GM19025 (cell line): ENCODE results near the gene KIZ.

ENCODE experiments used
- ATAC-seq: cut with Tn5 transposase; IDR thresholded peaks from one replicate; pipeline ENCODE4 v1.9.1; 2021; ENCODE audit warnings: mild to moderate bottlenecking, low read depth, moderate library complexity; ENCODE audit not compliant: unreplicated experiment

Gene KIZ

DNA sequence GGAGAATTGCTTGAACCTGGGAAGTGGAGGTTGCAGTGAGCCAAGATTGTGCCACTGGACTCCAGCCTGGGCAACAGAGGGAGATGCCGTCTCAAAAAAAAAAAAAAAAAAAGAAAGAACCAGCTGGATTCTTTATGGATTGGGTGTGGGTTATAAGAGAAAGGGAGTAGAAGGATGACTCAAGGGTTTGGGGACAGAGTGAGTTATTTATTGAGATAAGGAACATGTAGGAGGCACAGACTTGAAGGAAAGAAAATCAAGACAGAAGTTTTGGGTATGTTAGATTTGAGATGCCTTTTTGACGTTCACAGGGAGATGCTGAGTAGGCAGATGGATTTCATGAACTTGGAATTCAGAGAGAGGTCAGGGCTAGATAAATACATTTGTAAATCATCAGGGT lies 47.6 kb downstream of the KIZ start:
- ATAC-seq = no peak

DNA sequence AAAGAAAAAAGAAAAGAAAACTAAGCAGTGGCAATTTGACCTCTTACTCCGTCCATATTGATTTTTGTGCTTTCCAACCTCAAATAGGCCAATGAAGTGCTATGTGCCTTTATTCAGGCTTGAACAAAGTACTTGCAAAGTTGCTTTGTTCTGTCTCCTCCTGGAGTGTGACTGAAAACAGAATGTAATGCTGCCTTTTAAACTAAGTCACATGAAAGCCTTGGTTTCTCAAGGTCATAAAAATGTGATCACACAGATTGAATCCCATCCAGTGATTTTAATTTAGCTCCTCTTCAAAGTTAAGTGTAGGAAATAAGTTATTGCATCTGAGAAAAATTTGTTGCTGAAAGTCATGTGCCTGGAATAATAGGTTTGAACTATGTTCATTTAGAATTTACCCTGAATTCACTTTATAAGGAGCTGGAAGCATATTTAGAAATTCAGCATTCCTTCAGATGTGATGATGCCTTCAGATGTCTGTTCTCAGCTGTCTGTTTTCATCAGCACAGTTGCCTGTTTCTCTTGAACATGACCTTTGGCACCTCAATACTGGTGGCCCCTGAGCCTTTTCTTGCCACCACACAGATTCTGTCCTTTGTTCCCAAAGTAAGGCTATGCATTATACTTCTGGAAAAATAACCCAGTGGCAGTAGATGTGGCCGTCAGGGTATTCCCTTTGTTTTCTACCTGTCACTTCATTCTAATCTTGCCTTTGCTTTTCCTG lies 48.8 kb downstream of the KIZ start:
- no peak for ATAC-seq

DNA sequence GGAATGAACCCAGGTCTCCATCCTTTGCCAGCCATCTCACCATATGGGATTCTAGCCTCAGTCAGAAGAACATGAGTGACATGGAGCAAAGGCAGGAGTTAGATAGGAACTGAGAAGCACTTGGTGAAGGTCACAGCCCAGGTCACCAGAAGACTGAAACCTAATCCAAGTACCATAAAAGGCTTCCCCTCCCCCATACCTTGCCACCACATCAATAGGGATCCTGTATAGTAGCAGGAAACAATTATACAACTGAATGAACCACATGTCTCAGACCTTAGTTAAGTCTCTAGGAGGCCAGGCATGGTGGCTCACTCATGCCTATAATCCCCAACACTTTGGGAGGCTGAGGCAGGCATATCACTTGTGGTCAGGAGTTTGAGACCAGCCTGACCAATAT lies 49.6 kb downstream of the KIZ start:
- ATAC-seq = no peak

DNA sequence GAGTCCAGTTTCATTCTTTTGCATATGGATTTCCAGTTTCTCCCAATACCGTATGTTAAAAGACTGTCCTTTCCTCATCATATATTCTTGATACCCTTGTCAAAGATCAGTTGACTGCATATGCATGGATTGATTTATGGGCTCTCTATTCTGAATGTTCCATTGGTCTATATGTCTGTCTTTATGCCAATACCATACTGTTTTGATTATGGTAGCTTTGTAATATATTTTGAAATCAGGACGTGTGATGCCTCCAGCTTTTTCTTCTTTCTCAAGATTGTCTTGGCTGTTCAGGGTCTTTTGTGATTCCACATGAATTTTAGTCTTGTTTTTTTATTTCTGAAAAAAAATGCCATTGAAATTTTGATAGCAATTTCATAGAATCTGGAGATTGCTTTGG lies 51.9 kb downstream of the KIZ start:
- ATAC-seq = no peak

DNA sequence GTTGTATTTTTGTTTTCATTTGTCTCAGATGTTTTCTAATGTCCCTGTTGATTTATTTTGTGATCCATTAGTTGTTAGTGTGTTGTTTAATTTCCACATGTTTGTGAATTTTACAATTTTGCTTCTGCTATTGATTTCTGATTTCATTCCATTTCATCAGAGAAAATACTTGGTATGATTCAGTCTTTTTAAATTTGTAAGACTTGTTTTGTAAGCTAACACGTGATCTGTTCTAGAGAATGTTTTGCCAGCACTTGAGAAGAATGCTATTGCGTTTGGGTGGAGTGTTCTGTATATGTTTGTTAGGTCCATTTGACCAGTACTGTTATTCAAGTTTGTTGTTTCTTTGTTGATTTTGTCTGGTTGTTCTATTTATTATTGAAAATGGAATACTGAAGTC lies 53.9 kb downstream of the KIZ start:
- ATAC-seq = no peak

DNA sequence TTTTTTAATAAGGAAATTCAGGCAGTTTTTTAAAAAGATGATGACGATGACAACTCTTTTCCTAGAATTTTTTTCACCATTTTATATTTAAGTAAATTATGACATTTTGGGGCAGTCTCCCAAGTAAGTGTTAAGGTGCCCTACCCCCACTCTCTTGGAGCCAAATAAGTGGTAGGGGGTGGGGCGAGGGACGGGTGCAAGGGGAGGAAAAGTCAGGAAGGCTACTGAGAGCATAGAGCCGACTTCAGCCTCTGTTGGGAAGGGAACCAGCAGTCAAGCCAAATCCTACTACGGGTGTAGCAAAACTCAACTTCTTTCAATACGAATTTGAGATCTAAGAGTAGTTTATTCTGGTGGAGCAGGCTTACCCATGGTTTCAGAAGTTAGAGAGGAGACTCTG lies 54.4 kb downstream of the KIZ start:
- ATAC-seq = no peak

DNA sequence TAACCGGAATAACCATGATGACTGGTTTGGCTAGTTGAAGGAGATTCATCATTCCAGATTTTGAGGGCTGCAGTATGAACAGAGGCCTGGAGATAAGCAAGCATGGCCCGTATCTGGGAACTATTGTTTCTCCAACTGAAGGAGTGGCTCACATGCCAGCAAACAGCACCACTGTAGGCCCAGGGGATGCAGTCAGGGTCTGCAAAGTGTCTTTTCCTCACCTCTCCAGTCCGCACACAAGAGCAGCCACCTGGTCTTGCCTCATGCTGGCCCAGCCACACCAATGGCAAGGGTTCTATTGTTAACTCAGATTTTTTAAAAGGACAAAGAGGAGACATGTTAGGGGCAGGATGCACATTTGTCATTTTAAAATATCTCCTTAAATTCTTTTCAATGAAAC lies 55.1 kb downstream of the KIZ start:
- no peak for ATAC-seq

DNA sequence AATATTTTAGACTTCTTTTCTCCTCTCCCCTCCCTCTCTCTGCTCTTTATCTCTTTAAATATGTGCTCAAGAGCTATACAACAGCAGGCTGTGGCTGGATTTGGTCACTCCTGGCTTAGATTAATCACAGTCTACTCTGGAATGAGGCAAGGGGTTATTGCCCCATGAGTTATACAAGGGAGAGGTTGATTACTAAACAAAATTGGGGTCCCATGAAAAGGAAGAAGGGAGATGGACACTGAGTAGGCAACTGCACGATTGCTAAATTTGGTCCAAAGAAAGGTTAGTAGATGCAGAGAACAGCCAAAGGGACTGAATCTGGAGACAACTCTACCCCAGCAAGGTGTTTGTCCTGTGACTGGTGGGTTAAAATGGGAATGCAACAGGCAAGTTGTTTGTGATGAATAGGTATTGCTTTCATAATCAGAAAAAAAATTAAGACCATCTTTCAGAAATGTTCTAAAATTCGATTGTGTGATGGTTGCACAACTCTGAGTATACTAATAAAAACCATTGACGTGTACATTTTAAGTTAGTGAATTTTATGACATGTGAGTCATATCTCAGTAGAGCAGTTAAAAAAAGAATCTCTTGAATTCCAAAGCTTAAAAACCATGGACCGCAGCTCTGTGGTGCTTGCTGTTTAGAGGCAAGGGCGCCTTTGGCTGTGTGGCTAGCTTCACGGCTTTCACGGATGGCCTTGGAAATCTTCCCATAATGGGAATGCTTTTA lies 57.1 kb downstream of the KIZ start:
- no peak for ATAC-seq

DNA sequence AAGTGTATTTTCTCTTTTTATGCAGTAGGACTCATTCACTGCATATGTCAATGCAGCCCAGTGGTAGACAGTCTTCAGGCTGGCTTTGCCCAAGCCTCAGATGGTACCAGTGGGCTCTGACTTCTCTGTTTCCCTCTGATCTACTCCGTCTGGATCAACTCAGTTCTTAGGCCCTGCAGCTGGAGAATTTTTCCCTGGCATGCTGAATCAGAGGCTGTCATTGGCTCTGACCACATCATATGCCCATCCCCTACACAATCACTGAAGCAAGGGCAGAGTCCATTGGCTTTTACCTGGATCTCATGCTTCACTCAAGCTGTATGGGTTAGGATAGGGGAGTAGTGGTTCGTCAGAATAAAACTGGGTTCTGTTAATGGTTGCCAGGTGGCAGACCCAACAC lies 57.8 kb downstream of the KIZ start:
- no peak for ATAC-seq

DNA sequence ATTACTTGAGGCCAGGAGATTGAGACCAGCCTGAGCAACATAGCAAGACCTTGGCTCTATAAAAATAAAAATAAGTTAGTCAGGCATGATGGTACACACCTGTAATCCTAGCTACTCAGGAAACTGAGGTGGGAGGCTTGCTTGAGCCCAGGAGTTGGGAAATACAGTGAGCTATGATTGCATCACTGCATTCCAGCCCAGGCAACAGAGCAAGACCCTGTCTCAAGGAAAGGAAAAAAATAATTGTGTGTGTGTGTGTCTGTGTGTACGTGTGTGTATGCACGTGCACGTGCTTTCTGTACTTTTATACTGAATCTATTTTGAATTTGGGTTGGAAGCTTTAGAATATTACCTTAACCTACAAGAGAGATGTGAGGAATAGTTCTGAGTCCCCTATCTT lies 58.9 kb downstream of the KIZ start:
- no peak for ATAC-seq

DNA sequence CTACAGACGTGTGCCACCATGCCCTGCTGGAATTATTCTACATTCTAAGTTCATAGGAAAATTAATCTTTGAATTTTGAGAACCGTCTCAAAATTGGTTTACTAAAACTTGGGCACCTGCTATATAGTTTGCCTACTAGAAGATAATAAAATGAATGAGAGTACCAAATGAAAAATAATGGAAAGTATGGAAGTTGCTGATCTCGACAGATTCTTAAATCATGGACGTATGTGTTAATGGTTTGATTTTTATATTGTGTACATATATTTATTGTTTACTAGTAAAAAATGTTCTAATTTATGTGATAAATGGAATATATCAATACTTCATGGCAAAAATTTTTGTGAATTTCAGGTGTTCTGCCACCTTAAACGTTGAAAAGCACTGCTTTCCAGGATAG lies 60.0 kb downstream of the KIZ start:
- no peak for ATAC-seq

DNA sequence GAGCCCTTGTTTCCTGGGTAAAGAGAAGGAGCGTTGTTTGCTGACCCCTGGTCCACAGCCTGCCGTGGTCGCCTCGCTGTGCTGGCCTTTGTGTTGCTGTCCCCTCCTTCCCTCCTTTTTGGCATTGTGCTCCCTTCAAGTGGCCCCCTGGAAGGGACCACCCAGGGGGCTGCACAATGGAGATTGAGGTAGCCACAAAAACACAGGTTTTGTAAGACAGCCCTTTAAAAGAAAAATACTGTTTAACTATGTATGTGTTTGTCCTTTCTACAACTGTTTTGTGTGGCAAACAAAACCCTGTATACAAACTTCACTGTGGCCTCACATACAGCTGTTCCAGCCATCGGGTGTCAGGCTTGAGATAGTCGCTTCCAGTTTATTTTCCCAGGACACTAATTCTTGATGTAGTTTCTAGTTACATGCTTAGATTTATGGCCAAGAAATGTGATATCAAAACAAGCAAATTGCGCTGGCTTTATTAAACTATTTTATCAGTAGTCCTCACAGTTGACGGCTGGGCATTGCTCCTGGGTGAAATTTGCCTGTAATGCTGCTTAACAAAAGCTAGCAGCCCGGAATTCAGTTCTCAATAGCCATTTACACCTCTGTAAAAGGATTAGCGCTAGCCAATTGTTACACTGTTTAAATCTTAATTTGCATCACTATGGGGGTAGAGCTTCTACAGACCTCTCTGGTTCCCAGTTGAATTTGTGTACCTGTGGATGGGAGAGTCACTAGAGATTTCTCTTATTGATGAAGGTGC lies 64.1 kb downstream of the KIZ start:
- ATAC-seq = no peak

DNA sequence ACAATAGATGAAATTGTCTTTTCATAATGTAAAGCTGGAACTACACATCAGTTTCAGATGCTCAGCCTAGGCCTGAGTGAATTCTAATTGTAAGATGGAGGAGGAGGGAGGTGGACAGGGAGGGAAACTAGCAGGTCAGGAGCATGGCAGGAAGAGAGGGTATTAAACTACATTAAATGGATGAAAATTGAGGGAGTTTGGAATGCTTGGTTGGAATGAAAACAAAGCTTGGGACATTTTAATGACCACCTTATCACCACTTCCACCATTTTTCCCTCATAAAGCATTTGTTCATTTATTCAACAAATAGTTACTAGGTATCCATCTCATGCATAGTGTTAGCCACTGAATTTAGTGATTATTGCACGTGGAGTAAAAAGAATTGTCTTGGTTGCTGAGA lies 65.0 kb downstream of the KIZ start:
- no peak for ATAC-seq

DNA sequence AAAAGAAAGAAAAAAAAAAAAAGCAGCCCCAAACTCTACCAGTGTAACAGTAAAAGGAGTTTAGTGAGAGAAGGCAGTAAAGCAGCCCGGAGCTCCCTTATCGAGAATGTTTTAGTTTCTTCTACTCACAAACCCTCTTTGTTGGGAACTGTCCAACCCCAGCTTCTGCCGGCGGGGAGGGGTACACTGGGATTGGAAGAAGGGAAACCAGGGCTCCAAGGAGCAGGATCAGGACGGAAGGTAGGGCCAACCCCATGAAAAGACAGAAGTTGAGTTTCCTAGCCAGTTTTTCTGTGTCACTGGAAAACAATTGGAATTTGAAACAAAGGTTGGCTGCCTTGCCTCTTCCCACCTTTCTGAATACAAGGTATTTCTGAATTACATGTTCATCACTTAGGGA lies 66.0 kb downstream of the KIZ start:
- ATAC-seq = no peak

DNA sequence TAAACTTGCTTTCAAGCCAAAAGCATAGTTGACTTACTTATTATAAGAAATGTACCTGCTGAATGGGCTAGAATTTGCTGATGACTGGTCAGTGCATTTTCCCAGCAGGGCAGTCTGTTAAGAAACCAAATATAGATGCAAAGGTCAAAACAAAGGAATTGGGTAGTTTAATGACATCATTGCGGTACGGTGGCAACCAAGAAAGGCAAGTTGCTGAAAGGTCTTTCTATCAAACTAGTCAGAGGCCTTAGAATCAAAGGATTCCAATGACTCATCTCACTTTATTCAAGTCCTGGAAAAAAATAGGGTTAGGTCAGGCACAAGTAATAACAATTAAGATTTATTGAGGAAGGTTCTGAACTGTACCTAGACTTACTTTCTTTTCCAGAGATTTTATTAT lies 76.4 kb downstream of the KIZ start:
- no peak for ATAC-seq

DNA sequence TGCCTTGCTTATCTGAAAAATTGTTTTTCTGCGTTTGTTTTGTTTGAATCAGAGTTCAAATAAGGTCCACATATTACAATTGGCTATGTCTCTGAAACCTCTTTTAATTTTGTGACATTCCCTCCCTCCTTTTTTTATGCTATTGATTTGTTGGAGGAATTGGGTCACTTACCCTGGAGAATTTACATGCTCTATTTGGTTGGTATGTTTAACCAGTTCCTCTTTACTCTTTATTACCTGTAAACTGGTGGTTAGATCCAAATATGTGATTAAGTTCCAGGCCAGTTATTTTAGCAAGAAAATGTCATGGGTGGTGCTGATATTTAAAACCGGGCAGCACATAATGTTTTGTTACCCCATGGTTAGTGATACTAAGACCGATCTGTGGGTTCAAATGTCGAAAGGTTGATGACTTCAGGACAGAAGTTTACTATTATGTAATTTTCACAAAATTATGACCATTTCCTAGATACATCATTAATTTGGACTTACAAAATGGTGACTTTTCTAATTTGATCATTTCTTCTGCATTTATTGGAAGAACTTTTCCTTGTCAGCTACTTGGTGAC lies 77.3 kb downstream of the KIZ start:
- ATAC-seq = no peak

DNA sequence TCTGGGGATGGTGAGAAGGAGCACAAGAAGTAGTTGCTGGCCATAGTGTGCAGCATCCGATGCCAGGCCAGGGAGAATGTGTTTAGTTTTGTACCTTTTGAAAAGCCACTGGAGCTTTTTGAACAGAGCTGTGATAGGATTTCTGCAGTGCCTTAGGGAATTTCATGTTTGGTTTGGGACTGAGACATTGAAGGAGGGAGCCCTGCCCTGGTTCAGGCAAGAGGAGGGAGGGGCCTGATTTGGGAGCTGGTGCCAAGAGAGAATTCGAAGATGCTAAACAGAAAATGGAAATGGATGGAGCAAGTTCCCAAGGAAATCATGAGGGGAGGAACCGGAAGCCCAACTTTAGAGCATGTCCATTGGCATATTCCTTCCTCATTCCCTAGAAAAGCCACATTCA lies 80.7 kb downstream of the KIZ start:
- no peak for ATAC-seq

DNA sequence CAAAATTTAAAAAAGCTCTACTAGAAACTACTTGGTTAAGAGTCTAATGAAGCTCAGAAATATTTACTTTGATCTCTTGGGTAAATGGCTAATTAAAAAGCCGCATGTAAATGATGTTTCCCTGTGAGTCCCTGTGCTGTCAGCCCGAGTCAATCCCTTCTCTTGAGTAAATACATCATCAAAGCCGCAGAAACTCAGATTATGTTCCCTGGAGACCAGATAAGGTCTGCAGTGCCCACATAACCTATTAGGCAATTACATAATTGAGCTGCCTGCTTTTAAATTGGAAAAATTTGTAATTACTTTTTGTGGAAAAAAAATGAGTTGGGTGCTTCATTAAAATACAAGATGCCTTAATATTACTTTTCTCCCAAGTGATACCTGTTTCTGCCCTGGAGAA lies 83.1 kb downstream of the KIZ start:
- no peak for ATAC-seq

DNA sequence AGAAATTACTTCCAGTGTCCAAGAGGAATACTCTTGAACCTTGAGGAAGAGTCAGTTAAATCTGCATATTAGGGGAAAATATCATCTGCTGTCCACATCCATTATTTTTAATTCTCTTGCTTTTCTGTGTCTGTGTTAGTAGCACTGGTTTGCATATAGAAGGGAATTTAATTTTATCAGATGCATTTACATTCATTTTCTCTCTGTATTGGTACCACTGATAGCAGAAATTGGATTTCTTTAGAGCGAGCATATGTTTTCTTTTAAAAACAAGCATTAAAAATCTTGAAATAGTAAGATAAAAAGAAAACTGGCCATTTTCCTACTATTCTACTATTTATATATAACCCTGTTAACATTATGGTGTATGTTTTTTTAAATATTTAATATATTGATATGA lies 83.8 kb downstream of the KIZ start:
- no peak for ATAC-seq

DNA sequence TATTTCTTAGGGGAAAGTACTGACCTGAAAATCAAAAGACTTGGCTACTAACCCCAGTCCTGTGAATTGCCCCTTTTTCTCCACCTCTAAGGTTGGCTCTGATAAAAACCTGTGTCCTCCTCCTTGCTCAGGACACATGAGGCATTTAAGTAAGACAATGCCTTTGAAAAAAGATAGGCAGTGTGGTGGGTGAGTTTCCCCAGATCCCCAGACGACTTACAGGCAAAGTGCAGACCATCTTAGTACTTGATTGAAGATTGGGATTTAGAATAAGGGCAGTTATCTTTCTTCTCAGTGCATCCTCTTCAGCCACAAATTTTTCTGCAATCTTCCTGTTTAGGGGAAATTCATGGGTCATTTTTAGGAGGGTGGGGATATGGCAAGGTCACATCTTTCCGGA lies 87.8 kb downstream of the KIZ start:
- ATAC-seq = no peak

DNA sequence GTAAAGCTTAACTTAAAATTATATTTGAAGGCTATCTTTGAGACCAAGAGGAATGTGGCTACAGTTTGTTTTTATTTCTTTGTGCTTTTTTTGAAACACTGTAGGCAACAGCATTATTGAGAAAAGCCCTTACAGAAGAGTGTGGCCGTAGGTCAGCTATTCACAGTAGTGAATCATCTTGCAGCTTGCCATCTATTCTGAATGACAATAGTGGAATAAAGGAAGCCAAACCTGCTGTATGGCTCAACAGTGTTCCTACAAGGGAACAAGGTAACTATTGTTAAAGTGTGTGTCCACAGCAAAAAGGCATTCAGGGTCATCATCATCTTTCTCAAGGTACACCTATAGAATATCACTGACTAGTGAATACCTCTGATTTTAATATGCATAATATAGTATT lies 88.5 kb downstream of the KIZ start:
- ATAC-seq = no peak
